BLaER1 (cell line): Measurements from ENCODE around the gene TP53TG5.

Experiments used
- H3K27ac ChIP-seq: shearing (Covaris generic); formaldehyde crosslinking; 2 replicates; pipeline ENCODE4 v1.8.1; 2022
- H3K27me3 ChIP-seq: shearing (Covaris generic); formaldehyde crosslinking; 2 replicates; pipeline ENCODE4 v1.8.1; 2022
- H3K36me3 ChIP-seq: shearing (Covaris generic); formaldehyde crosslinking; 2 replicates; pipeline ENCODE4 v1.8.1; 2022
- H3K4me1 ChIP-seq: shearing (Covaris generic); formaldehyde crosslinking; 2 replicates; pipeline ENCODE4 v1.8.1; 2022
- H3K4me2 ChIP-seq: shearing (Covaris generic); formaldehyde crosslinking; 2 replicates; pipeline ENCODE4 v1.8.1; 2022
- H3K4me3 ChIP-seq: shearing (Covaris generic); formaldehyde crosslinking; 2 replicates; pipeline ENCODE4 v1.8.1; 2022
- H3K9ac ChIP-seq: shearing (Covaris generic); formaldehyde crosslinking; 2 replicates; pipeline ENCODE4 v1.8.1; 2022
- H3K9me3 ChIP-seq: shearing (Covaris generic); formaldehyde crosslinking; 2 replicates; pipeline ENCODE4 v1.8.1; 2022
- H4K20me1 ChIP-seq: shearing (Covaris generic); formaldehyde crosslinking; 2 replicates; pipeline ENCODE4 v1.8.1; 2022
- Cebpa-rat ChIP-seq: shearing (Covaris generic); IDR thresholded peaks from 2 replicates; pipeline ENCODE4 v1.8.1; 2022

The TP53TG5 gene

GRCh38 chr20:45347297-45347935 lies 30.7 kb downstream of the TP53TG5 start:
- no peak for TF ChIP-seq Cebpa-rat
- Histone ChIP-seq H4K20me1 (no peaks in the 10 kb centered on the region), H3K4me1 (peaks cover 47% of the 10 kb centered on the region), H3K27ac (peak overlapping the region; percentile 35; the same call in 1 of the 2 replicates), H3K4me3 (peak overlapping the region; percentile 67), H3K9me3 (no peaks in the 10 kb centered on the region), H3K4me2 (peak overlapping the region; percentile 99), H3K9ac (peak overlapping the region; percentile 69), H3K36me3 (no peaks in the 10 kb centered on the region), H3K27me3 (peaks cover 23% of the 10 kb centered on the region)

GRCh38 chr20:45346851-45347250 lies 31.3 kb downstream of the TP53TG5 start:
- Histone ChIP-seq H4K20me1 (no peaks in the 10 kb centered on the region), H3K27ac (0 out of 2 replicates have a peak overlapping the region, but pooled peaks have one; percentile 22), H3K27me3 (peaks cover 23% of the 10 kb centered on the region), H3K9ac (peak overlapping the region; percentile 69; the same call in 1 of the 2 replicates), H3K36me3 (no peaks in the 10 kb centered on the region), H3K4me3 (no peak overlapping the region; the same call in 1 of the 2 replicates), H3K4me2 (peak overlapping the region; percentile 99), H3K9me3 (no peaks in the 10 kb centered on the region), H3K4me1 (peaks cover 51% of the 10 kb centered on the region)
- TF ChIP-seq Cebpa-rat, result no peak

GRCh38 chr20:45346291-45346718 lies 31.8 kb downstream of the TP53TG5 start:
- Histone ChIP-seq H3K4me1 (peaks cover 51% of the 10 kb centered on the region), H3K9me3 (no peaks in the 10 kb centered on the region), H3K9ac (no peak overlapping the region), H3K27me3 (peaks cover 23% of the 10 kb centered on the region), H3K4me3 (no peak overlapping the region), H3K27ac (no peak overlapping the region), H3K36me3 (no peaks in the 10 kb centered on the region), H3K4me2 (peak overlapping the region; percentile 99), H4K20me1 (no peaks in the 10 kb centered on the region)
- TF ChIP-seq Cebpa-rat, result no peak

GRCh38 chr20:45345104-45345936 lies 32.8 kb downstream of the TP53TG5 start:
- H3K4me3 ChIP-seq, result no peak overlapping the region
- no peaks in the 10 kb centered on the region for H4K20me1 ChIP-seq
- 0 out of 2 replicates have a peak overlapping the region, but pooled peaks have one; percentile 2 for H3K27ac ChIP-seq
- H3K4me2 ChIP-seq, result peak overlapping the region; percentile 99
- H3K36me3 ChIP-seq, result no peaks in the 10 kb centered on the region
- H3K9me3 ChIP-seq, result no peaks in the 10 kb centered on the region
- TF ChIP-seq Cebpa-rat, result no peak
- peaks cover 23% of the 10 kb centered on the region for H3K27me3 ChIP-seq
- no peak overlapping the region for H3K9ac ChIP-seq
- H3K4me1 ChIP-seq, result peaks cover 51% of the 10 kb centered on the region

GRCh38 chr20:45344168-45344860 lies 33.8 kb downstream of the TP53TG5 start:
- H3K4me2 ChIP-seq, result peak overlapping the region; percentile 99
- no peaks in the 10 kb centered on the region for H3K36me3 ChIP-seq
- H3K27ac ChIP-seq, result no peak overlapping the region
- H4K20me1 ChIP-seq, result no peaks in the 10 kb centered on the region
- H3K27me3 ChIP-seq, result peaks cover 23% of the 10 kb centered on the region
- H3K9me3 ChIP-seq, result no peaks in the 10 kb centered on the region
- no peak overlapping the region for H3K4me3 ChIP-seq
- TF ChIP-seq Cebpa-rat, result no peak
- H3K4me1 ChIP-seq, result peaks cover 51% of the 10 kb centered on the region
- no peak overlapping the region for H3K9ac ChIP-seq

GRCh38 chr20:45343532-45344167 lies 34.5 kb downstream of the TP53TG5 start:
- Histone ChIP-seq H3K4me1 (peaks cover 56% of the 10 kb centered on the region), H3K36me3 (no peaks in the 10 kb centered on the region), H3K4me2 (no peak overlapping the region), H3K9me3 (no peaks in the 10 kb centered on the region), H4K20me1 (no peaks in the 10 kb centered on the region), H3K9ac (no peak overlapping the region), H3K27me3 (peaks cover 23% of the 10 kb centered on the region), H3K4me3 (no peak overlapping the region), H3K27ac (no peak overlapping the region)
- TF ChIP-seq Cebpa-rat, result no peak

- peaks cover 23% of the 10 kb centered on the region for H3K27me3 ChIP-seq
- no peak for TF ChIP-seq Cebpa-rat
- H3K4me1 ChIP-seq, result peaks cover 52% of the 10 kb centered on the region
- no peak overlapping the region for H3K4me2 ChIP-seq
- no peak overlapping the region for H3K27ac ChIP-seq
- H3K9ac ChIP-seq, result no peak overlapping the region
- H3K36me3 ChIP-seq, result no peaks in the 10 kb centered on the region
- H4K20me1 ChIP-seq, result no peaks in the 10 kb centered on the region
- no peaks in the 10 kb centered on the region for H3K9me3 ChIP-seq
- no peak overlapping the region for H3K4me3 ChIP-seq
Measured at GRCh38 chr20:45342855-45343531, 35.1 kb downstream of the TP53TG5 start.

- Histone ChIP-seq H3K9ac (no peak overlapping the region), H3K4me3 (no peak overlapping the region), H3K4me1 (peaks cover 44% of the 10 kb centered on the region), H3K36me3 (no peaks in the 10 kb centered on the region), H4K20me1 (no peaks in the 10 kb centered on the region), H3K27ac (no peak overlapping the region), H3K27me3 (peaks cover 17% of the 10 kb centered on the region), H3K4me2 (no peak overlapping the region), H3K9me3 (no peaks in the 10 kb centered on the region)
- no peak for TF ChIP-seq Cebpa-rat
Measured at GRCh38 chr20:45341939-45342854, 35.9 kb downstream of the TP53TG5 start.
